22Rv1 (cell line): ENCODE data around the gene THEMIS.

Experiments used
- CTCF ChIP-seq: fragments of 450-650 bp; IDR thresholded peaks from 2 replicates; pipeline ENCODE4 v1.5.1; 2017; ENCODE audit warnings: mild to moderate bottlenecking
- ZFX ChIP-seq: fragments of 450-650 bp; IDR thresholded peaks from 2 replicates; pipeline ENCODE4 v1.6.1; 2017; ENCODE audit warnings: antibody characterized with exemption, borderline replicate concordance

- TF ChIP-seq CTCF, result no peak
- no peak for TF ChIP-seq ZFX
Measured at GRCh38 chr6:127946388-127946787, 45.5 kb upstream of the THEMIS start.
